SJSA1 (cell line): ENCODE measurements around the gene KCNE1. TPM values are rescaled to one million over a fixed set of nuclear protein-coding genes. Genes with fewer than 3 reads are reported as not detected.
A peak's percentile ranks its signal among the peaks of the same experiment; 100 is the strongest.

Experiments
- DNase-seq, 2 experiments: peaks; one replicate each; pipeline ENCODE4 v3.0.0-alpha.2; 2015 to 2020; ENCODE audit warnings: low spot score in 2 of 2, low read depth in 1 of 2
- H3K27ac ChIP-seq: fragments of 250-450 bp; sonication (Bioruptor Pico); 2 replicates; pipeline ENCODE4 v1.5.1; 2020; ENCODE audit warnings: mild to moderate bottlenecking, moderate library complexity
- H3K27me3 ChIP-seq: fragments of 250-450 bp; sonication (Bioruptor Pico); replicated peaks from 2 replicates; pipeline ENCODE4 v1.5.1; 2020; ENCODE audit warnings: mild to moderate bottlenecking, moderate library complexity
- H3K36me3 ChIP-seq: fragments of 250-450 bp; sonication (Bioruptor Pico); 2 replicates; pipeline ENCODE4 v1.5.1; 2020; ENCODE audit warnings: mild to moderate bottlenecking
- H3K4me1 ChIP-seq: fragments of 250-450 bp; sonication (Bioruptor Pico); replicated peaks from 2 replicates; pipeline ENCODE4 v1.6.1; 2021; ENCODE audit warnings: mild to moderate bottlenecking
- H3K4me3 ChIP-seq: fragments of 250-450 bp; sonication (Bioruptor Pico); 2 replicates; pipeline ENCODE4 v1.5.1; 2020; ENCODE audit warnings: mild to moderate bottlenecking
- H3K9me3 ChIP-seq: fragments of 250-450 bp; sonication (Bioruptor Pico); replicated peaks from 2 replicates; pipeline ENCODE4 v1.5.1; 2020; ENCODE audit warnings: mild to moderate bottlenecking
- total RNA-seq: library from RNA; depleted of rRNA; stranded (reverse); fragments of >200 nt; shearing (Covaris generic); gene quantifications from 2 replicates; pipeline ENCODE4 v1.2.3, GENCODE V29; 2014

Gene KCNE1
- total RNA-seq, 1 experiment from 2014 or later, result 2.2 TPM

- H3K4me3 ChIP-seq, result no peak overlapping the region
- DNase-seq, result no peak
- H3K9me3 ChIP-seq, result no peaks in the 10 kb centered on the region
- H3K36me3 ChIP-seq, result peaks cover 24% of the 10 kb centered on the region
- no peak overlapping the region; the same call in 1 of the 2 replicates for H3K27ac ChIP-seq
- H3K4me1 ChIP-seq, result peaks cover 44% of the 10 kb centered on the region
- no peaks in the 10 kb centered on the region for H3K27me3 ChIP-seq
These were observed 16.1 kb upstream of the KCNE1 start for GRCh38 chr21:34528131-34528561.

GRCh38 chr21:34526618-34527290, 14.7 kb upstream of the KCNE1 start:
- H3K27ac ChIP-seq, result peak overlapping the region; percentile 94
- H3K36me3 ChIP-seq, result peaks cover 37% of the 10 kb centered on the region
- peak; percentile 96 to 98 for DNase-seq
- no peaks in the 10 kb centered on the region for H3K9me3 ChIP-seq
- no peaks in the 10 kb centered on the region for H3K27me3 ChIP-seq
- H3K4me1 ChIP-seq, result peaks cover 44% of the 10 kb centered on the region
- peak overlapping the region; percentile 45 for H3K4me3 ChIP-seq

- peak overlapping the region; percentile 45 for H3K4me3 ChIP-seq
- H3K9me3 ChIP-seq, result no peaks in the 10 kb centered on the region
- DNase-seq, result no peak
- peaks cover 44% of the 10 kb centered on the region for H3K4me1 ChIP-seq
- H3K36me3 ChIP-seq, result peaks cover 42% of the 10 kb centered on the region
- H3K27ac ChIP-seq, result peak overlapping the region; percentile 94
- H3K27me3 ChIP-seq, result no peaks in the 10 kb centered on the region
These were observed 14.2 kb upstream of the KCNE1 start for GRCh38 chr21:34526241-34526617.

- H3K9me3 ChIP-seq, result no peaks in the 10 kb centered on the region
- no peaks in the 10 kb centered on the region for H3K27me3 ChIP-seq
- peak overlapping the region; percentile 45 for H3K4me3 ChIP-seq
- H3K27ac ChIP-seq, result peak overlapping the region; percentile 94
- peaks cover 55% of the 10 kb centered on the region for H3K36me3 ChIP-seq
- peak in 1 of 2 experiments; percentile 57 for DNase-seq
- peaks cover 33% of the 10 kb centered on the region for H3K4me1 ChIP-seq
These were observed 12.9 kb upstream of the KCNE1 start for GRCh38 chr21:34524646-34525601.

GRCh38 chr21:34523019-34523555, 11.1 kb upstream of the KCNE1 start:
- H3K27ac ChIP-seq, result no peak overlapping the region
- H3K9me3 ChIP-seq, result no peaks in the 10 kb centered on the region
- no peaks in the 10 kb centered on the region for H3K27me3 ChIP-seq
- peaks cover 27% of the 10 kb centered on the region for H3K4me1 ChIP-seq
- peaks cover 72% of the 10 kb centered on the region for H3K36me3 ChIP-seq
- no peak for DNase-seq
- no peak overlapping the region for H3K4me3 ChIP-seq

GRCh38 chr21:34522284-34522683, 10.3 kb upstream of the KCNE1 start:
- no peak for DNase-seq
- H3K9me3 ChIP-seq, result no peaks in the 10 kb centered on the region
- H3K36me3 ChIP-seq, result peaks cover 80% of the 10 kb centered on the region
- no peaks in the 10 kb centered on the region for H3K27me3 ChIP-seq
- H3K27ac ChIP-seq, result no peak overlapping the region
- no peak overlapping the region for H3K4me3 ChIP-seq
- peaks cover 19% of the 10 kb centered on the region for H3K4me1 ChIP-seq

- Histone ChIP-seq H3K4me1 (peaks cover 16% of the 10 kb centered on the region), H3K9me3 (no peaks in the 10 kb centered on the region), H3K36me3 (peaks cover 87% of the 10 kb centered on the region), H3K4me3 (no peak overlapping the region), H3K27me3 (no peaks in the 10 kb centered on the region), H3K27ac (no peak overlapping the region)
- DNase-seq, result no peak
These were observed 9.6 kb upstream of the KCNE1 start for GRCh38 chr21:34521561-34521960.

GRCh38 chr21:34520764-34521508, 8.9 kb upstream of the KCNE1 start:
- H3K27ac ChIP-seq, result no peak overlapping the region
- H3K36me3 ChIP-seq, result peaks cover 93% of the 10 kb centered on the region

GRCh38 chr21:34520281-34520680, 8.3 kb upstream of the KCNE1 start:
- Histone ChIP-seq H3K4me1 (peaks cover 16% of the 10 kb centered on the region), H3K27me3 (no peaks in the 10 kb centered on the region), H3K27ac (no peak overlapping the region), H3K36me3 (peaks cover 97% of the 10 kb centered on the region), H3K9me3 (no peaks in the 10 kb centered on the region), H3K4me3 (no peak overlapping the region)
- no peak for DNase-seq

More at GRCh38 chr21:34520764-34521508, 8.9 kb upstream of the KCNE1 start:
- Histone ChIP-seq H3K9me3 (no peaks in the 10 kb centered on the region), H3K4me1 (peaks cover 16% of the 10 kb centered on the region), H3K27me3 (no peaks in the 10 kb centered on the region), H3K4me3 (no peak overlapping the region)
- DNase-seq, result no peak

GRCh38 chr21:34519694-34520093, 7.7 kb upstream of the KCNE1 start:
- Histone ChIP-seq H3K9me3 (no peaks in the 10 kb centered on the region), H3K4me1 (peaks cover 10% of the 10 kb centered on the region), H3K27me3 (no peaks in the 10 kb centered on the region), H3K4me3 (no peak overlapping the region), H3K27ac (no peak overlapping the region), H3K36me3 (peaks cover 95% of the 10 kb centered on the region)
- no peak for DNase-seq

- H3K4me1 ChIP-seq, result peaks cover 3% of the 10 kb centered on the region
- no peak for DNase-seq
- H3K9me3 ChIP-seq, result no peaks in the 10 kb centered on the region
- H3K27ac ChIP-seq, result no peak overlapping the region
- no peaks in the 10 kb centered on the region for H3K27me3 ChIP-seq
- H3K36me3 ChIP-seq, result peaks cover 91% of the 10 kb centered on the region
- H3K4me3 ChIP-seq, result no peak overlapping the region
These were observed 7.0 kb upstream of the KCNE1 start for GRCh38 chr21:34519016-34519415.

GRCh38 chr21:34518301-34518700, 6.3 kb upstream of the KCNE1 start:
- Histone ChIP-seq H3K27ac (no peak overlapping the region), H3K36me3 (peaks cover 84% of the 10 kb centered on the region), H3K4me3 (no peak overlapping the region), H3K4me1 (no peaks in the 10 kb centered on the region), H3K9me3 (no peaks in the 10 kb centered on the region), H3K27me3 (no peaks in the 10 kb centered on the region)
- DNase-seq, result no peak

- Histone ChIP-seq H3K9me3 (no peaks in the 10 kb centered on the region), H3K27ac (no peak overlapping the region), H3K27me3 (no peaks in the 10 kb centered on the region), H3K4me1 (no peaks in the 10 kb centered on the region), H3K36me3 (peaks cover 78% of the 10 kb centered on the region), H3K4me3 (no peak overlapping the region)
- no peak for DNase-seq
These were observed 5.7 kb upstream of the KCNE1 start for GRCh38 chr21:34517491-34518245.
